Upper lobe of left lung (tissue), 4 donors: Measurements from ENCODE around the gene CLEC7A.

Experiments
- CTCF ChIP-seq, 6 experiments: fragments of 450-650 bp in 4 of 6; fragments of 200-600 bp in 2 of 6; sonication (generic) in 2 of 6; IDR thresholded peaks; one replicate each; pipeline ENCODE4 v1.5.1; 2016 to 2019; ENCODE audit warnings: antibody characterized with exemption in 6 of 6
- POLR2A ChIP-seq, 4 donors: fragments of 450-650 bp; IDR thresholded peaks; one replicate each; pipeline ENCODE4 v1.5.1; 2016 to 2017; ENCODE audit warnings: antibody characterized with exemption in 4 of 4, mild to moderate bottlenecking in 2 of 4

GRCh38 chr12:10069099-10069498 is 60.9 kb downstream of the CLEC7A start:
- no peak for TF ChIP-seq CTCF (IDR thresholded peaks at IDR 0.05)
- TF ChIP-seq POLR2A (IDR thresholded peaks at IDR 0.05) = no peak
